ENCODE results near the gene CHRNE. TPM values are rescaled to one million over a fixed set of nuclear protein-coding genes. Genes with fewer than 3 reads are reported as not detected.

Gene CHRNE
- total and polyA plus RNA-seq, 2 of the 13 experiments (the other 11 are each of a cell fraction or from before 2014, with no cell fraction given): 0.53 to 0.59 TPM

DNA sequence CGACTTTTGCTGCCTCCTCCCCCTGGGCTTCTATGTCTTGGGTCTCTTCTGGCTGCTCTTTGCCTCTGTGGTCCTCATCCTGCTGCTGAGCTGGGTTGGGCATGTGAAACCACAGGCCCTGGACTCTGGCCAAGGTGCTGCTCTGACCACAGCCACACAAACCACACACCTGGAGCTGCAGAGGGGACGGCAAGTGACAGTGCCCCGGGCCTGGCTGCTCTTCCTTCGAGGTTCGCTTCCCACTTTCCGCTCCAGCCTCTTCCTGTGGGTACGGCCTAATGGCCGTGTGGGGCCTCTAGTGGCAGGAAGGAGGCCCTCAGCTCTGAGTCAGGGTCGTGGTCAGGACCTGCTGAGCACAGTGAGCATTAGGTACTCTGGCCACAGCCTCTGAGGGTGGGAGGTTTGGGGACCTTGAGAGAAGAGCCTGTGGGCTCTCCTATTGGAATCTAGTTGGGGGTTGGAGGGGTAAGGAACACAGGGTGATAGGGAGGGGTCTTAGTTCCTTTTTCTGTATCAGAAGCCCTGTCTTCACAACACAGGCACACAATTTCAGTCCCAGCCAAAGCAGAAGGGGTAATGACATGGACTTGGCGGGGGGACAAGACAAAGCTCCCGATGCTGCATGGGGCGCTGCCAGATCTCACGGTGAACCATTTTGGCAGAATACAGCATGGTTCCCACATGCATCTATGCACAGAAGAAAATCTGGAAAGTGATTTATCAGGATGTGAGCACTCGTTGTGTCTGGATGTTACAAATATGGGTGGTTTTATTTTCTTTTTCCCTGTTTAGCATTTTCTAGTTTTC lies 31.5 kb upstream of the CHRNE start (continued):
- TF ChIP-seq REPIN1 (CRISPR knock-in tag; IDR thresholded peaks at IDR 0.05; ENCODE audit: borderline replicate concordance, low read depth) (peak; percentile 49; the same call in 1 of the 2 replicates), RARG (CRISPR knock-in tag; IDR thresholded peaks at IDR 0.05; ENCODE audit: low read depth) (no peak), RORA (CRISPR knock-in tag; IDR thresholded peaks at IDR 0.05) (no peak), PLRG1 (conservative IDR thresholded peaks at IDR 0.05) (no peak), ZNF431 (CRISPR knock-in tag; IDR thresholded peaks at IDR 0.05; ENCODE audit: borderline replicate concordance, low read depth) (no peak), ZBED4 (CRISPR knock-in tag; IDR thresholded peaks at IDR 0.05; ENCODE audit: borderline replicate concordance) (no peak), MED8 (CRISPR knock-in tag; IDR thresholded peaks at IDR 0.05; ENCODE audit: insufficient replicate concordance) (peak; percentile 41), DR1 (CRISPR knock-in tag; IDR thresholded peaks at IDR 0.05) (no peak), GFI1 (CRISPR knock-in tag; IDR thresholded peaks at IDR 0.05; ENCODE audit: borderline replicate concordance) (no peak), ZC3H4 (CRISPR knock-in tag; IDR thresholded peaks at IDR 0.05; ENCODE audit: borderline replicate concordance) (no peak), ZSCAN31 (CRISPR knock-in tag; IDR thresholded peaks at IDR 0.05; ENCODE audit: low read depth) (no peak)
- TF ChIP-seq, protein P1, sequence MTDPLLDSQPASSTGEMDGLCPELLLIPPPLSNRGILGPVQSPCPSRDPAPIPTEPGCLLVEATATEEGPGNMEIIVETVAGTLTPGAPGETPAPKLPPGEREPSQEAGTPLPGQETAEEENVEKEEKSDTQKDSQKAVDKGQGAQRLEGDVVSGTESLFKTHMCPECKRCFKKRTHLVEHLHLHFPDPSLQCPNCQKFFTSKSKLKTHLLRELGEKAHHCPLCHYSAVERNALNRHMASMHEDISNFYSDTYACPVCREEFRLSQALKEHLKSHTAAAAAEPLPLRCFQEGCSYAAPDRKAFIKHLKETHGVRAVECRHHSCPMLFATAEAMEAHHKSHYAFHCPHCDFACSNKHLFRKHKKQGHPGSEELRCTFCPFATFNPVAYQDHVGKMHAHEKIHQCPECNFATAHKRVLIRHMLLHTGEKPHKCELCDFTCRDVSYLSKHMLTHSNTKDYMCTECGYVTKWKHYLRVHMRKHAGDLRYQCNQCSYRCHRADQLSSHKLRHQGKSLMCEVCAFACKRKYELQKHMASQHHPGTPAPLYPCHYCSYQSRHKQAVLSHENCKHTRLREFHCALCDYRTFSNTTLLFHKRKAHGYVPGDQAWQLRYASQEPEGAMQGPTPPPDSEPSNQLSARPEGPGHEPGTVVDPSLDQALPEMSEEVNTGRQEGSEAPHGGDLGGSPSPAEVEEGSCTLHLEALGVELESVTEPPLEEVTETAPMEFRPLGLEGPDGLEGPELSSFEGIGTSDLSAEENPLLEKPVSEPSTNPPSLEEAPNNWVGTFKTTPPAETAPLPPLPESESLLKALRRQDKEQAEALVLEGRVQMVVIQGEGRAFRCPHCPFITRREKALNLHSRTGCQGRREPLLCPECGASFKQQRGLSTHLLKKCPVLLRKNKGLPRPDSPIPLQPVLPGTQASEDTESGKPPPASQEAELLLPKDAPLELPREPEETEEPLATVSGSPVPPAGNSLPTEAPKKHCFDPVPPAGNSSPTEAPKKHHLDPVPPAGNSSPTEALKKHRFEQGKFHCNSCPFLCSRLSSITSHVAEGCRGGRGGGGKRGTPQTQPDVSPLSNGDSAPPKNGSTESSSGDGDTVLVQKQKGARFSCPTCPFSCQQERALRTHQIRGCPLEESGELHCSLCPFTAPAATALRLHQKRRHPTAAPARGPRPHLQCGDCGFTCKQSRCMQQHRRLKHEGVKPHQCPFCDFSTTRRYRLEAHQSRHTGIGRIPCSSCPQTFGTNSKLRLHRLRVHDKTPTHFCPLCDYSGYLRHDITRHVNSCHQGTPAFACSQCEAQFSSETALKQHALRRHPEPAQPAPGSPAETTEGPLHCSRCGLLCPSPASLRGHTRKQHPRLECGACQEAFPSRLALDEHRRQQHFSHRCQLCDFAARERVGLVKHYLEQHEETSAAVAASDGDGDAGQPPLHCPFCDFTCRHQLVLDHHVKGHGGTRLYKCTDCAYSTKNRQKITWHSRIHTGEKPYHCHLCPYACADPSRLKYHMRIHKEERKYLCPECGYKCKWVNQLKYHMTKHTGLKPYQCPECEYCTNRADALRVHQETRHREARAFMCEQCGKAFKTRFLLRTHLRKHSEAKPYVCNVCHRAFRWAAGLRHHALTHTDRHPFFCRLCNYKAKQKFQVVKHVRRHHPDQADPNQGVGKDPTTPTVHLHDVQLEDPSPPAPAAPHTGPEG (CRISPR knock-in tag; IDR thresholded peaks at IDR 0.05): no peak
- TF ChIP-seq, protein P2, sequence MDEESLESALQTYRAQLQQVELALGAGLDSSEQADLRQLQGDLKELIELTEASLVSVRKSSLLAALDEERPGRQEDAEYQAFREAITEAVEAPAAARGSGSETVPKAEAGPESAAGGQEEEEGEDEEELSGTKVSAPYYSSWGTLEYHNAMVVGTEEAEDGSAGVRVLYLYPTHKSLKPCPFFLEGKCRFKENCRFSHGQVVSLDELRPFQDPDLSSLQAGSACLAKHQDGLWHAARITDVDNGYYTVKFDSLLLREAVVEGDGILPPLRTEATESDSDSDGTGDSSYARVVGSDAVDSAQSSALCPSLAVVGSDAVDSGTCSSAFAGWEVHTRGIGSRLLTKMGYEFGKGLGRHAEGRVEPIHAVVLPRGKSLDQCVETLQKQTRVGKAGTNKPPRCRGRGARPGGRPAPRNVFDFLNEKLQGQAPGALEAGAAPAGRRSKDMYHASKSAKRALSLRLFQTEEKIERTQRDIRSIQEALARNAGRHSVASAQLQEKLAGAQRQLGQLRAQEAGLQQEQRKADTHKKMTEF (CRISPR knock-in tag; IDR thresholded peaks at IDR 0.05): 0 out of 2 replicates have a peak, but pooled peaks have one; percentile 22
- TF ChIP-seq, protein P3, sequence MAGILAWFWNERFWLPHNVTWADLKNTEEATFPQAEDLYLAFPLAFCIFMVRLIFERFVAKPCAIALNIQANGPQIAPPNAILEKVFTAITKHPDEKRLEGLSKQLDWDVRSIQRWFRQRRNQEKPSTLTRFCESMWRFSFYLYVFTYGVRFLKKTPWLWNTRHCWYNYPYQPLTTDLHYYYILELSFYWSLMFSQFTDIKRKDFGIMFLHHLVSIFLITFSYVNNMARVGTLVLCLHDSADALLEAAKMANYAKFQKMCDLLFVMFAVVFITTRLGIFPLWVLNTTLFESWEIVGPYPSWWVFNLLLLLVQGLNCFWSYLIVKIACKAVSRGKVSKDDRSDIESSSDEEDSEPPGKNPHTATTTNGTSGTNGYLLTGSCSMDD (CRISPR knock-in tag; IDR thresholded peaks at IDR 0.05): no peak
- TF ChIP-seq, protein P4, sequence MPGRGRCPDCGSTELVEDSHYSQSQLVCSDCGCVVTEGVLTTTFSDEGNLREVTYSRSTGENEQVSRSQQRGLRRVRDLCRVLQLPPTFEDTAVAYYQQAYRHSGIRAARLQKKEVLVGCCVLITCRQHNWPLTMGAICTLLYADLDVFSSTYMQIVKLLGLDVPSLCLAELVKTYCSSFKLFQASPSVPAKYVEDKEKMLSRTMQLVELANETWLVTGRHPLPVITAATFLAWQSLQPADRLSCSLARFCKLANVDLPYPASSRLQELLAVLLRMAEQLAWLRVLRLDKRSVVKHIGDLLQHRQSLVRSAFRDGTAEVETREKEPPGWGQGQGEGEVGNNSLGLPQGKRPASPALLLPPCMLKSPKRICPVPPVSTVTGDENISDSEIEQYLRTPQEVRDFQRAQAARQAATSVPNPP (CRISPR knock-in tag; IDR thresholded peaks at IDR 0.05): no peak
